AG04450 (cell line): ENCODE results near the gene SERPINB5. TPM values are rescaled to one million over a fixed set of nuclear protein-coding genes. Genes with fewer than 3 reads are reported as not detected.

Experiments used
- CTCF ChIA-PET: fragments of 300-600, 350-600 bp; formaldehyde crosslinking; extraction: SDS; loops from one replicate; lab custom pipeline; 2022; ENCODE audit warnings: antibody characterized with exemption, inconsistent platforms; lab: Charles Lee
- POLR2A ChIA-PET: fragments of 350-600 bp; formaldehyde crosslinking; extraction: SDS; loops from one replicate; lab custom pipeline; 2021; ENCODE audit warnings: antibody characterized with exemption, inconsistent platforms; lab: Yijun Ruan, JAX
- DNase-seq: peaks from one replicate; pipeline ENCODE4 v3.0.0-alpha.2; 2011; ENCODE audit warnings: low read depth, low spot score
- H3K27ac ChIP-seq: one replicate; pipeline ENCODE4 v1.5.1; 2012; ENCODE audit warnings: low read depth, low read length, control low read depth
- H3K27me3 ChIP-seq: one replicate; pipeline ENCODE4 v1.6.0; 2012; ENCODE audit warnings: low read length; ENCODE audit not compliant: control insufficient read depth, insufficient read depth
- H3K4me3 ChIP-seq: 2 replicates; pipeline ENCODE4 v1.5.1; 2011; ENCODE audit warnings: mild to moderate bottlenecking, low read depth, low read length, control low read depth
- H3K9me3 ChIP-seq: 2 replicates; pipeline ENCODE4 v1.5.1; 2012; ENCODE audit warnings: low read length; ENCODE audit not compliant: control insufficient read depth, insufficient read depth
- polyA plus RNA-seq: library from polyadenylated mRNA; depleted of rRNA; stranded (reverse); fragments of >200 nt; gene quantifications from 2 replicates; pipeline ENCODE4 v1.2.3, GENCODE V29; 2011
- TF ChIP-seq, protein P1 (sequence below): IDR thresholded peaks from 2 replicates; pipeline ENCODE4 v1.5.1; 2011; ENCODE audit warnings: low read depth, low read length, control low read depth, inconsistent platforms

The SERPINB5 gene
- polyA plus RNA-seq, 1 experiment, result not detected

DNA sequence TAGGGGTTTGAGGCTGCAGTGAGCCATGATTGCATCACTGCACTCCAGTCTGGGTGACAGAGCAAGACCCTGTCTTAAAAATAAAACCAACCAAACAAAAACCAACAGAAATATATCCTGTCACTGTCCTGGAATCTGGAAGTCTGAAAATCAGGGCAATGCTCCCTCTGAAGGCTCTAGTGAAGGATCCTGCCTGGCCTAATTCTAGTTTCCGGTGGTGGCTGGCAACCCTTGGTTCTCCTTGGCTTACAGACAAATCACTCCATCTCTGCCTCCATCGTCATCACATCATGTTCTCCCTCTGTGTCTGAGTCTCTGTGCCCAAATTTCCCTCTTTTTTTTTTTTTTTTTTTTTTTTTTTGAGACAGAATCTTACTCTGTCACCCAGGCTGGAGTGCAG lies 38.6 kb upstream of the SERPINB5 start:
- TF ChIP-seq, protein P1, sequence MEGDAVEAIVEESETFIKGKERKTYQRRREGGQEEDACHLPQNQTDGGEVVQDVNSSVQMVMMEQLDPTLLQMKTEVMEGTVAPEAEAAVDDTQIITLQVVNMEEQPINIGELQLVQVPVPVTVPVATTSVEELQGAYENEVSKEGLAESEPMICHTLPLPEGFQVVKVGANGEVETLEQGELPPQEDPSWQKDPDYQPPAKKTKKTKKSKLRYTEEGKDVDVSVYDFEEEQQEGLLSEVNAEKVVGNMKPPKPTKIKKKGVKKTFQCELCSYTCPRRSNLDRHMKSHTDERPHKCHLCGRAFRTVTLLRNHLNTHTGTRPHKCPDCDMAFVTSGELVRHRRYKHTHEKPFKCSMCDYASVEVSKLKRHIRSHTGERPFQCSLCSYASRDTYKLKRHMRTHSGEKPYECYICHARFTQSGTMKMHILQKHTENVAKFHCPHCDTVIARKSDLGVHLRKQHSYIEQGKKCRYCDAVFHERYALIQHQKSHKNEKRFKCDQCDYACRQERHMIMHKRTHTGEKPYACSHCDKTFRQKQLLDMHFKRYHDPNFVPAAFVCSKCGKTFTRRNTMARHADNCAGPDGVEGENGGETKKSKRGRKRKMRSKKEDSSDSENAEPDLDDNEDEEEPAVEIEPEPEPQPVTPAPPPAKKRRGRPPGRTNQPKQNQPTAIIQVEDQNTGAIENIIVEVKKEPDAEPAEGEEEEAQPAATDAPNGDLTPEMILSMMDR, result no peak
- H3K9me3 ChIP-seq, result no peaks in the 10 kb centered on the region
- ChIA-PET CTCF (interaction anchor here (0.7 to 7.7 kb wide), 37 partner anchors 7 to 852 kb away, joined by 3 to 93 read pairs (median 6); partner anchors contain the start of genes BCL2 and VPS4B), POLR2A (no interaction called here)
- H3K4me3 ChIP-seq, result no peak overlapping the region
- H3K27me3 ChIP-seq, result peaks cover 7% of the 10 kb centered on the region
- no peak overlapping the region for H3K27ac ChIP-seq
- no peak for DNase-seq

GRCh38 chr18:63439334-63439733 lies 37.4 kb upstream of the SERPINB5 start:
- peak; percentile 48 for DNase-seq
- ChIA-PET POLR2A (interaction anchor here (1.2 kb wide), 1 partner anchor 72 kb away, joined by 3 read pairs; no protein-coding TSS in a partner anchor), CTCF (interaction anchor here (0.6 to 7.7 kb wide), 50 partner anchors 8 to 853 kb away, joined by 3 to 93 read pairs (median 4); partner anchors contain the start of genes BCL2 and VPS4B)
- Histone ChIP-seq H3K4me3 (no peak overlapping the region), H3K27me3 (peaks cover 6% of the 10 kb centered on the region), H3K27ac (no peak overlapping the region), H3K9me3 (no peaks in the 10 kb centered on the region)
- TF ChIP-seq, protein P1, result peak; percentile 88

GRCh38 chr18:63440219-63440618 lies 36.5 kb upstream of the SERPINB5 start:
- Histone ChIP-seq H3K27ac (no peak overlapping the region), H3K4me3 (no peak overlapping the region), H3K9me3 (no peaks in the 10 kb centered on the region), H3K27me3 (peaks cover 4% of the 10 kb centered on the region)
- TF ChIP-seq, protein P1, result no peak
- ChIA-PET POLR2A (no interaction called here), CTCF (interaction anchor here (1.2 to 7.7 kb wide), 14 partner anchors 12 to 434 kb away, joined by 3 to 93 read pairs (median 11); partner anchors contain the start of gene VPS4B)
- no peak for DNase-seq

- Histone ChIP-seq H3K4me3 (no peak overlapping the region), H3K27me3 (peaks cover 4% of the 10 kb centered on the region), H3K9me3 (no peaks in the 10 kb centered on the region), H3K27ac (no peak overlapping the region)
- TF ChIP-seq, protein P1, result no peak
- DNase-seq, result no peak
- ChIA-PET CTCF (interaction anchor here (0.7 to 7.7 kb wide), 6 partner anchors 100 to 434 kb away, joined by 5 to 93 read pairs (median 9); no protein-coding TSS in a partner anchor), POLR2A (no interaction called here)
Measured at GRCh38 chr18:63440881-63441280, 35.9 kb upstream of the SERPINB5 start.

DNA sequence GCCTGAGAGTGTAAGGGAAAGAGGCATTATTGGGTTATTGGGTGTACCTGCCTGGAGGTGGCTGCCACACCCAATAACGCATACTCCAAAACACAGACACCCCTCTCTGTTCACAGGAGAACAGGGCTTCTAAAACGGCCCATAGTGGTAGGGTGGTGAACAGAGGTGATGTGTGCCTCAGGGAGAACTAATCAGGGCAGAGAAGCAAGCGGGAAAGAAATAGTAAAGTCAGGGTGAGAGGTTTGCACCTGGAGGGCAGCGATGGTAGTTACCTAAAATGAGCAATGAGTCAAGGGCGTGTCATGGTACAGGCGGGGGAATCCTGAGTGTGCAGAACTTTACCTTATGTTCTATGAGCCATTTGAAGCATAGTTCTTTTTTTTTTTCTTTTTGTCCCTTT lies 32.9 kb upstream of the SERPINB5 start:
- Histone ChIP-seq H3K27ac (no peak overlapping the region), H3K4me3 (no peak overlapping the region), H3K27me3 (peaks cover 4% of the 10 kb centered on the region), H3K9me3 (no peaks in the 10 kb centered on the region)
- CTCF ChIA-PET, result interaction anchor here (0.9 to 2.7 kb wide), 3 partner anchors 121 to 427 kb away, joined by 3 to 8 read pairs (median 3); no protein-coding TSS in a partner anchor
- DNase-seq, result no peak
- POLR2A ChIA-PET, result no interaction called here
- TF ChIP-seq, protein P1, result no peak
